GM12878 (cell line): Measurements from ENCODE around the gene PRKAG2.

Source experiments
- ATF2 ChIP-seq: IDR thresholded peaks from 2 replicates; pipeline ENCODE4 v1.6.1; 2012; ENCODE audit warnings: low read length, inconsistent platforms
- CTCF ChIP-seq, 3 experiments: IDR thresholded peaks in 2 of 3; conservative IDR thresholded peaks in 1 of 3; 2 replicates each; pipeline ENCODE4 v1.5.1; 2011; ENCODE audit warnings: low read depth in 3 of 3, low read length in 3 of 3, mild to moderate bottlenecking in 3 of 3, control low read depth in 2 of 3, moderate library complexity in 2 of 3, inconsistent platforms in 1 of 3, mixed read lengths in 1 of 3; ENCODE audit not compliant: control insufficient read depth in 2 of 3, insufficient read depth in 1 of 3; ENCODE audit errors: extremely low read depth in 1 of 3
- EZH2 ChIP-seq: IDR thresholded peaks from 2 replicates; pipeline ENCODE4 v1.6.1; 2012; ENCODE audit warnings: low read depth, mild to moderate bottlenecking, control low read depth, inconsistent platforms, low read length, borderline replicate concordance; ENCODE audit not compliant: control insufficient read depth
- FOXM1 ChIP-seq: IDR thresholded peaks from 2 replicates; pipeline ENCODE4 v1.6.1; 2012; ENCODE audit warnings: low read depth, mild to moderate bottlenecking, inconsistent platforms, low read length, moderate library complexity
- JUND ChIP-seq: IDR thresholded peaks from 2 replicates; pipeline ENCODE4 v1.6.1; 2012; ENCODE audit warnings: low read depth, mild to moderate bottlenecking, low read length, improper control_type of control experiment, moderate library complexity
- POLR2AphosphoS5 ChIP-seq: IDR thresholded peaks from 2 replicates; pipeline ENCODE4 v1.6.1; 2011; ENCODE audit warnings: mild to moderate bottlenecking, low read length, inconsistent platforms
- RAD21 ChIP-seq: IDR thresholded peaks from 2 replicates; pipeline ENCODE4 v1.6.1; 2011; ENCODE audit warnings: mild to moderate bottlenecking, low read depth, low read length, moderate library complexity; ENCODE audit not compliant: insufficient read depth
- SIX5 ChIP-seq: IDR thresholded peaks from 2 replicates; pipeline ENCODE4 v1.6.1; 2011; ENCODE audit warnings: mild to moderate bottlenecking, low read depth, low read length, moderate library complexity; ENCODE audit not compliant: severe bottlenecking
- SMC3 ChIP-seq: IDR thresholded peaks from 2 replicates; pipeline ENCODE4 v1.6.1; 2011; ENCODE audit warnings: low read length, improper control_type of control experiment, borderline replicate concordance
- TF ChIP-seq, protein P1 (sequence below): IDR thresholded peaks from 2 replicates; pipeline ENCODE4 v1.6.1; 2012; ENCODE audit warnings: mild to moderate bottlenecking, low read depth, low read length

- TF ChIP-seq SIX5: no peak
- TF ChIP-seq JUND: no peak
- no peak for TF ChIP-seq RAD21
- TF ChIP-seq EZH2: no peak
- no peak for TF ChIP-seq FOXM1
- TF ChIP-seq CTCF (IDR thresholded peaks at IDR 0.05 in 2 of 3, conservative IDR thresholded peaks at IDR 0.05 in 1 of 3; ENCODE audit: control insufficient read depth in 2 of 3, extremely low read depth in 1 of 3, insufficient read depth in 1 of 3, low read depth in 3 of 3, low read length in 3 of 3): no peak
- TF ChIP-seq POLR2AphosphoS5: no peak
- no peak for TF ChIP-seq SMC3
- TF ChIP-seq, protein P1, sequence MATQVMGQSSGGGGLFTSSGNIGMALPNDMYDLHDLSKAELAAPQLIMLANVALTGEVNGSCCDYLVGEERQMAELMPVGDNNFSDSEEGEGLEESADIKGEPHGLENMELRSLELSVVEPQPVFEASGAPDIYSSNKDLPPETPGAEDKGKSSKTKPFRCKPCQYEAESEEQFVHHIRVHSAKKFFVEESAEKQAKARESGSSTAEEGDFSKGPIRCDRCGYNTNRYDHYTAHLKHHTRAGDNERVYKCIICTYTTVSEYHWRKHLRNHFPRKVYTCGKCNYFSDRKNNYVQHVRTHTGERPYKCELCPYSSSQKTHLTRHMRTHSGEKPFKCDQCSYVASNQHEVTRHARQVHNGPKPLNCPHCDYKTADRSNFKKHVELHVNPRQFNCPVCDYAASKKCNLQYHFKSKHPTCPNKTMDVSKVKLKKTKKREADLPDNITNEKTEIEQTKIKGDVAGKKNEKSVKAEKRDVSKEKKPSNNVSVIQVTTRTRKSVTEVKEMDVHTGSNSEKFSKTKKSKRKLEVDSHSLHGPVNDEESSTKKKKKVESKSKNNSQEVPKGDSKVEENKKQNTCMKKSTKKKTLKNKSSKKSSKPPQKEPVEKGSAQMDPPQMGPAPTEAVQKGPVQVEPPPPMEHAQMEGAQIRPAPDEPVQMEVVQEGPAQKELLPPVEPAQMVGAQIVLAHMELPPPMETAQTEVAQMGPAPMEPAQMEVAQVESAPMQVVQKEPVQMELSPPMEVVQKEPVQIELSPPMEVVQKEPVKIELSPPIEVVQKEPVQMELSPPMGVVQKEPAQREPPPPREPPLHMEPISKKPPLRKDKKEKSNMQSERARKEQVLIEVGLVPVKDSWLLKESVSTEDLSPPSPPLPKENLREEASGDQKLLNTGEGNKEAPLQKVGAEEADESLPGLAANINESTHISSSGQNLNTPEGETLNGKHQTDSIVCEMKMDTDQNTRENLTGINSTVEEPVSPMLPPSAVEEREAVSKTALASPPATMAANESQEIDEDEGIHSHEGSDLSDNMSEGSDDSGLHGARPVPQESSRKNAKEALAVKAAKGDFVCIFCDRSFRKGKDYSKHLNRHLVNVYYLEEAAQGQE: no peak
- TF ChIP-seq ATF2: no peak
These were observed 25.7 kb downstream of the PRKAG2 start for GRCh38 chr7:151851145-151851751.
